ENCODE results near the gene KCNH1.

KCNH1 gene

DNA sequence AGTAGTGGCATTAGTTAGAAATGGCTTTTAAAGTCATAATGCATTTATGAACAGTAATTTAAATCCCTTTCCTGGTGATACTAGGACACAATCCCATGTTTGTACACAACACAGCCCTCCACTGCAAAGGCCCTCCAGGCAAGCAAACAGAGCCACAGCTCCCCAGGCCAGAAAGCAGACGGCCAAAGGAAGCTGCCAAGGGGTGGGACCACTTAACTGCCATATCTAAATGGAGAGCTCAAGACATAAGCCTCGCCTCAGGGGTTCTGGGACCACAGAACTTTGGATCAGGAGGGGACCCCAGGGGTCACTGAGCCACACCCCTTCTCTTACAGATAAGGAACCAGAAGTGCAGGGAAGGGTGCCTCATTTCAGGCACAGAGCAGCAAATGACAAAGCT, 189.7 kb downstream of the KCNH1 start:
- no peak for DNase-seq
- intact Hi-C loops (cut with DNase I), result loop anchor here (10.0 kb wide), 1 partner anchor 349 kb away; no protein-coding TSS in a partner anchor

DNA sequence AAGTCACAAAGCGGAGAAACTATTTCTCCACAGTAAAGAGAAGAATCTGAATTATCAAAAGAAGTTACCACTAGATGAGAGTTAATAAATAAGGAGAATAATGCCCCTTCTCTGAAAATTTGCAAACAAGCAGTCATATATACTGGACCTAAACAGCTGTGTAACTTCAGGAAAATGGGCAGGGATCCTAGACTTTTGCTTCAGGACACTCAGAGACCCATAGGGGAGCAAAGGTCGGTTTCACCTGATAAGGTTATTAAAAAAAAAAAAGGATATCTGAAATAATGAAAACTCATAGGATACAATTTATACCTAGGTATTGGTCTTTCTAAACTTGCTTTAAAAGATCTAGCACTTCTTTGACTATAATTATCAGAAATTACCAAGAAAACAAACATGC, 191.4 kb downstream of the KCNH1 start:
- intact Hi-C loops (cut with DNase I), result loop anchor here (10.0 kb wide), 1 partner anchor 348 kb away; no protein-coding TSS in a partner anchor
- no peak for DNase-seq

DNA sequence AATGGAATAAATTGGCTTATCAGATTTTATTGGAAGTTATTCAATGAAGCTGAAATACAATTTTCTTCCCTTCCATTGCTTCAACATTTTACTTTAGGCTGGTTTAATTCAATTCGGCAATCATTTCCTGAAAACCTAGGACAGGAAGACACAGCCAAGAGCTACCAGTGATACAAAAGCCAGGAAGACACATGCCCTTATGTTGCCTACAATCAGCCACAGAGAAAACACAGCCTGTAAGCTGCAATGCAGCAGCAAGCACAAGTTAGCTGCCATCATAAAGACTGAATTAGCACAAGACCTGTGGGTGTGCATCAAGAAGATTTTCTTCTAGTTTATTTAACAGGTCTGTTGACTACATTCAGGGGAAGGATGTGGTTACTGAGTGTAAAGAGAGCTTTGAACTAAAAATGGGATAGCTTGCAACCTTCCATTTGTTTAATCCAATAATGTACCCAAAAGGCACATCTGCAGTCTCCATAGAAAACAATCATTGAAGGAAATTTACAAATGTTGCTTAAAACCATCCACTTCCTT, 193.8 kb downstream of the KCNH1 start:
- no peak for DNase-seq
- intact Hi-C loops (cut with DNase I), result loop anchor here (10.0 kb wide), 1 partner anchor 345 kb away; no protein-coding TSS in a partner anchor

DNA sequence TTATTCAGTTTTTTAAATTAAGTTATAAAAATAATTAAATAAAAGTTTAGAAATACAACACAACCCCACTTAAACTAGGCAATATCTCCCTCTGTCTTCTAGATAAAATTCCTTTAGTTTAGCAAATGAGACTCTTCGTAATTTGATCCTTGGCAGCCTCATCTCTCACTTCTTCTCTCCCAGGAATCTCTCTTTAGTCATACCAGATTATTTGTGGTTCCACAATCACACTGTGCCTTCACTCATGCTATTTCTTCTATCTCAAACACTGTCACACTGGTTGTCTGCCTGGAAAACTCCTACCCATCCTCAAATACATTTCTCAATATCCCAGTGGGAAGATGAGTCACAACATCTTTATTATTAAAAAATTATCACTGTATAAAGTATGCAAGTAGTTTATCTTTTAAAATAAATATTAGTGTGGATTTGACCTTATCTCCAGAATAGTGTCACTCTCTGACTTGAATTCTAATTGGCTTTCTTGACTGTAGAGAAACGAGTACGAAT, 195.5 kb downstream of the KCNH1 start:
- no peak for DNase-seq
- intact Hi-C loops (cut with DNase I), result no loop called here

DNA sequence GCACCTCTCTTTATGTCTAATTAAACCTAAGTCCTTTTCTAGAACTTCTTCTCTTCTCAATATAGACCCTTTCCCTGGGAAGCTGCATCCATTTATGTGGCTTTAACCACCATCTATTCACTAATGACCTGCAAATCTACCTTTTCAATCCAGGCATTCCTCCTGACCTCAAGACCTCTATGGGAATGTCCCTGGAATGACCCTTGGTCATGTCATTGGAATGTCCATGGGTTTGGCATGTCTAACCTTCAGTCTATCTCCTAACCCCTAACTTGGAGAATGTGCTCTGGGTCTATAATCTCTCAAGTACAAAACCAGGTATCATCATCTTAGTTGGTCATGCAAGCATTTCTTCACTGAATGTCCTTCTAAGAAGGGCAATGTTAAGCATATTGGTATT, 196.1 kb downstream of the KCNH1 start:
- DNase-seq, result no peak
- intact Hi-C loops (cut with DNase I), result no loop called here

DNA sequence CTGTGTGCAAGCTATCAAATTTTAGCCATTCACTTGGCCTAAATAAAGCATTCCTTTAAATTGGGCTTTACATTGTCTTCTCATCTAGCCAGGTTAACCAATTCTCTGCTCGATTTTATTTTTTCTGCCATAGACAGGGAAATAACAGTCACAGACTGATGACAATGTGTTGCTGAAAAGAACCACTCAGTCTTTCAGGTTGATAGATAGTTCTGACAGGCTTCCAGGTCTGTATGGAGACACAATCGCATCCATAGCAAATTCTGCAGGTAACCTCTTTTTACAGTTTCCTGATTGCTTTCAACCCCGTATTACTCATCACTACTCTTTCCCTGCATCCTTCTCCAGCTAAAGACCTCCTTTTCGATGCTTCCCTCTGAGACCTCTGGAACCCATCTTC, 198.0 kb downstream of the KCNH1 start:
- no peak for DNase-seq
- intact Hi-C loops (cut with DNase I), result no loop called here

DNA sequence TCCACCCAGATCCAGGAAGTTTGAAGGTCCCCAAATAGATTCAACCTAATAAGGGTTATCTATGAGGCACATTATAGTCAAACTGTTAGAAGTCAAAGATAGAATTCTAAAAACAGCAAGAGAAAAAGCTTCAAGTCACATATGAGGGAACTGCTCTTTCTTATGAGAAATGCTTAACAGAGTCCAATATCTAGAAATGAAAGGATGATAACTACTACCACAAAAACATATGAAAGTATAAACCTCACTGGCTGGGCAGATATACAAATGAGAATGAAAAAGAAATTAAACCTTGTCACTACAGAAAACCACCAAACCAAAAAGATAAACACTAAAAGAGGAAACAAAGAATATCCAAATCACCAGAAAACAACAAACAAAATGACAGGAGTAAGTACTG, 201.8 kb downstream of the KCNH1 start:
- DNase-seq, result no peak
- intact Hi-C loops (cut with DNase I), result no loop called here

DNA sequence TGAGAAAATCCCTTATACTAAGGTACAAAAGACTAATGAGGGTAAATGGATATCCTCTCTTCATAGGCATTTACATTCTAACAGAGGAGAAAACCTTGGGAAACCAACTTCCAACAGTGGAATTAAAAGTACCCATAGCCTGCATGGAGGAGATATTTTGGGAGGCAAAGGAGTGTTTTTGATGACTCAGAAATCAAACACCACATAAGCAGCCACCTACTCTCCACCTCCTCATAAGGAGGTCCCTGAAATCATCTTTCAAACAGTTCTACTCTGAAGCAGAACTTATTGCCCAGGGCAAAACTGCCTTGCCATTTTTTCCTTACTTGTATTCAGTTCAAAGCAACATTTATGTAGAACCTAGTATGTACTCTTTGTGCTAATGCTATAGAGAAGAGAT, 211.3 kb downstream of the KCNH1 start:
- intact Hi-C loops (cut with DNase I), result no loop called here
- DNase-seq, result peak in 8 of 42 donors; percentile 17 to 68 (median 50)

DNA sequence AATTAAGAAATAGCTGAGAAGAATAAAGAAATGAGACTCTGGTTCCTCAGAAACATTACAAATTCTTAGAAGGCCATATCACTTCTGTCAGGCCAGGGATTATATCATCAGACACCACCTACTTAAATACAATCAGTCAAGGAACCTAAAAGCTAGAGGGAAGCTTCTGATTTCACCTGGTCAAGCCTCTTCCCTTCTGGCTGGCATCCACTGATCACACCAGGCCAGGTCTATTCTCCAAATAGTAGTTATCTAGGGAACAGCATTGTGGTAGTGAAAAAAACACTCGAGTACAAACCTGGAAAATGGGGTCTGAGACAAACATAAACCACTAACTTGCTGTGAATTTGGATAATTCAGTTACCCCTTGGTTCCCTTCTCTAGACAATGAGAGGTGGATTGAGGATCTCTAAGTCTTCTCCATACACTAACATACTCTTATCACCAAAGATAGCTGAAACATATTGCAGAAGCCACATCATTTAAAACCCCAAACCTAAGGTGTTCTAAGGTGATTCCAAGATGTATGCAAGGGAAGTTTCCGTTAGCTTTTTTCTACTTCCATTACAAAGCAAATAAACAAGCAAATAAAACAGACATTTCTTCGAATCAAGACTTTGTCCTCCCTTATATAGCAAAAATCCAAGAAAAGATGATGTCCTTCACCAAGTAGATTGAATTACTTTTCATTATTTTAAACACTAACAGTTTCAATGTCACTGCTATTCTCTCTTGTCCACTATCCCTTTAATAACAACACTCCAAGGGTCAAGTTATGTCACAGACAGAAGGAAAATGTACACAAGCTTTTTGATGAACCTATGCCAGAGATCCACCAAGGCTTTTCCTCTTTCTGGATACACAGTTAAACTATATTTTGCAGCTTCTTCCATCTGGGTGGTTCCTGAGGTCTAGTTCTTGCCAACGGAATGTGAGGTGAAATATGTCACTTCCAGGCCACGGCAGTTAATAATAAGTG, 212.9 kb downstream of the KCNH1 start:
- intact Hi-C loops (cut with DNase I), result no loop called here
- DNase-seq, result no peak

DNA sequence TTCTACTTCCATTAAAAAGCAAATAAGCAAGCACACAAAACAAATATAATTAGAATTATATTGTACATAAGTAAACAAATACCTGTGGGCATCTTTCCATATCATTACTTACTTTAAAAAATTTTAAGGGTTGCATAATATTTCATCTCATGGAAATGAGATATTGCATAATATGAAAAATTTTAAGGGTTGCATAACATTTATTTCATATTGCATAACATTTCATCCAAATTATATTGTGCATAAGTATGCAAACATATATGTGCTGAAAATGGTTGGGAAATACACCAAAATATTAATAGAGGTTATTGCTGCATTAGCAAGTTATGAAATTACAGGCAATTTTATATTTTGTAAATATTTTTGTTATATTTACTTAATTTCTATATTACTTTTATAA, 213.7 kb downstream of the KCNH1 start:
- DNase-seq, result no peak
- intact Hi-C loops (cut with DNase I), result no loop called here

DNA sequence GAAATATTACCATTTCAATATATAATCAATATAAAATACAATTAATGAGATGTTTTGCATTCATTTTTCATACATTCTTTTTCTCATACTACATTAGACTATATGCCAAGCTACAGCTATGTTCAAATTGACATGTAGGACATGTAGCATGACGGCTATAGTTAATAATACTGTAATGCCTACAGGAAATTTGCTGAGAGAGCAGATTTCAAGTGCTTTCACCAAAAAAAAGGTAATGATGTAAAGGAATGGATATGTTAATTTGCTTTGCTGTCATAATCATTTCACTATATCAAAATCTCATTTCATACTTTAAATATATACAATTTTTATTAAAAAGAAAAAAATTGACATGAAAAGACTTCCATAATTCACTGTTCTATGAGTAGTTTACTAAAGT, 215.1 kb downstream of the KCNH1 start:
- no peak for DNase-seq
- intact Hi-C loops (cut with DNase I), result no loop called here

DNA sequence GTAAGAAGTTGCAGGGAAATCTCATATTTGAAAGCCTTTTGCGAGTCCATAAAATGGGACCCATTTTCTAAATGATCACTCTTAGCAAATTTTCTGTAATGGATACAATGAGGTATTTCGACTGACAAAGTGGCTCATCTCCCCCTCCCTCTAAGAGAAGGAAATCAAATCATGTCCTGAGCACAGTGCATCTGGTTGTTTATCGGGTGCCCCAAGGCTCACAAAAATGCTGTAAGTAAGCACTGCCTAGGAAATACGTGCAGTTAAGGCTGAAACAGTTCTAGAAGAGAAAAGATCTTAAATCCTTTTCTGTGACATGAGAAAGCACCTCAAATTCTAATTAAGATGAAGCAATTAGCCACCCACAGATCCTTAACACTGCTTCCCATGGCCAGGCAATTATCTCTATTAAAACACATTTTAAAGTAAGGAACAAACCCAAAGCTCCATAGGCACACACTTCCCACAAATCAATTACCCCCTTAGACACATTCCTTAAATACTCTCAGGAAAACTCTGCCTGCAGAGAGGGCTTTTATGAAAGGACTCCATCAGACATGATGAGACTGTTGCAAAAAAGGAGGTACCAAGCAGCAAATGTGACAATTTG, 216.3 kb downstream of the KCNH1 start:
- intact Hi-C loops (cut with DNase I), result no loop called here
- no peak for DNase-seq

DNA sequence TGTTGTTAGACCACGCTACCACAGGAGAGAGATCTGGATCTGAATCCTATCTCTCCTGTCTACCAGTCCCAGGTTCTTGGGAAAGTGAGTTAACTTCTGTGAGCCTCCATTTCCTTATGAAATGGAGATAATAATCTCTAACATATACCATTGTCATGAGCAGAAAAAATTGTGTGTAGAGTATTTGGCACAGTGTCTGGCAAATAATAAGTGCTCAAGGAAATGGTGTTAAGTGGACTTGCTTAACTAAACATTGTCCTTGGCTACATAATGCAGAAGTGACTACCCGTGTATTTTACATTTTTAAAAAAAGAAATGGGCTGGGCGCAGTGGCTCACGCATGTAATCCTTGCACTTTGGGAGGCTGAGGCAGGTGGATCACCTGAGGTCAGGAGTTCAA, 217.4 kb downstream of the KCNH1 start:
- intact Hi-C loops (cut with DNase I), result no loop called here
- DNase-seq, result no peak

DNA sequence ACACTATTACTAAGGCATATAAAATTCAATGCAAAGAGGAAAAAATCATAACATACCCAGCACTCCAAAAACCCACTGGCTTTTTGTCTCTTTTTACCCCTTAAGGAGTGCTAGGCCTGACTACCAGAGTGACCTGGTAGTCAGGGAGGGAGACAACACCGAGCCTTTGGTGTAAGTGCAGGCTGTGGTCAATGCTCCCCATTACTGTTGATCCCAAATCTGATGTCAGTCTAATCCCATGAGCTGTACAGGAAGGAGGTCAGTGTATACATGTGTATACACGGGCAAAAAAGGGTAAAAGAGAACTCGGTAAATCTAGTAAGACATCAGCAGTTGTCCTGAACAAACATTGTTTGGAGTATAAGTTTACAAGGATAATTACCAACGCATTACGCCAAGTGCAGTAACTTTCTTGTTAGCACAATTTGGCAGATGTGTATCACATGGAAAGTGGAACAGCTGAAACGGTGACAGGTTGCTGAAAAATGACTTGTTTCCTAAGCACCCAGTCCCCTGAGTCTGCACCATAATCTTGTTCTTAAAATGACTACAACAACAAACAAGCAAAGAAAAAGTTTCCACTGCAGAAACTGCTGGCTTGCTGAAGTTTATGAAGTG, 217.9 kb downstream of the KCNH1 start:
- intact Hi-C loops (cut with DNase I), result no loop called here
- no peak for DNase-seq

DNA sequence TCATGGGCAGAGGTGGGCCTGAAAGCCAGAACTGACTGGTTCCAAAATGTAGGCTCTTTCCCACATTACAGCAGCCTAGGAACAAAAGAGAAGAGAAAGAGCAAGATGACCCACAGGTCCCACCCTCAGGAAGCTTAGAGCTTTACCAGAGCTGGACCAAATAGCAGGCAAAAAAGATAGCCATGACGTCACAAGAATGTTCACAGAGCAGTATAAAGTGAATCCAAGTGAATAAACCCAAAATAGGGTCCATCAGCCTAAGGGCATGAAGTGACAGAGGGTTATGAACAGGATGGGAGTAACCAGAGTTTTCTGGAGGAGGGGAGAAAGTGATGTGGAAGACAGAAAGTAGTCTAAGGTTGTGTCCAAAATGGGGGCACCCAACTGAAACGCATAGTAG, 221.2 kb downstream of the KCNH1 start:
- DNase-seq, result no peak
- intact Hi-C loops (cut with DNase I), result no loop called here

DNA sequence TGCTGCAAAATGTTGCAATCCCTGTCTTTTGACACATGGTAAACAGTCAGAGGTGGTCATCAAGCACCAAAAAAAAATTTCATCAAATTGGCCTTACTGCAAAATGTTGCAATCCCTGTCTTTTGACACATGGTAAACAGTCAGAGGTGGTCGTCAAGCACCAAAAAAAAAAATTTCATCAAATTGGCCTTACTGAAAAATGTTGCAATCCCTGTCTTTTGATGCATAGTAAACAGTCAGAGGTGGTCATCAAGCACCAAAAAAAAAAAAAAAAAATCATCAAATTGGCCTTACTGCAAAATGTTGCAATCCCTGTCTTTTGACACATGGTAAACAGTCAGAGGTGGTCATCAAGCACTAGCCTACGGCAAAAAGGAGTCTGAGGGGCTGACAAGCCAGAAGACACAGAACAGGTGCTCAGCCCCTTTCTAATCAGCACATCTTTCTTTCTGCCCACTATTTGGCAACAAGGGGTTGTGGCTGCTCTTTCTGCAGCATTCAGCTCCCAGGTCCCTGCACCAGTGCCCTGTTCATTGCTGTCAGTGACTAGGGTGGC, 223.8 kb downstream of the KCNH1 start:
- intact Hi-C loops (cut with DNase I), result no loop called here
- no peak for DNase-seq

DNA sequence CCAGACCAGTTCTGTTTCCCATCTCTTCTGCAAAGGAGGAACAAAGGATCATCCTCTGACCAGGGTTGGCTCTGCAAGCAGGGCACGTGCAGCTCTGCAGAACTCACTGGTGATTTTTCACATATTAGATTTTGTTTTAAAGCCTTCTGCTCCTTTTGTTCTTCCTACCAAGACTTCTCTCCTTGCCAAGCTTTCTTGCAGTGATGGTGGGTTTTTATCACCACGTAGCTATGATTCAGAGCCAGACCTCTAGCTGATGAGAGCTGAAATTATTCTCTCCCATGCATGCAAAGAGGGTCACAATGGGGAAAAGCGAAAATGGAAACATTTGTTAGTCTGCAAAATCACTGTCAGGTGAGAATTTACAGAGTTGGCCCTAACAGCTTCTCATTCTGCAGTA, 225.2 kb downstream of the KCNH1 start:
- intact Hi-C loops (cut with DNase I), result no loop called here
- DNase-seq, result peak in 1 of 42 donors; percentile 15

DNA sequence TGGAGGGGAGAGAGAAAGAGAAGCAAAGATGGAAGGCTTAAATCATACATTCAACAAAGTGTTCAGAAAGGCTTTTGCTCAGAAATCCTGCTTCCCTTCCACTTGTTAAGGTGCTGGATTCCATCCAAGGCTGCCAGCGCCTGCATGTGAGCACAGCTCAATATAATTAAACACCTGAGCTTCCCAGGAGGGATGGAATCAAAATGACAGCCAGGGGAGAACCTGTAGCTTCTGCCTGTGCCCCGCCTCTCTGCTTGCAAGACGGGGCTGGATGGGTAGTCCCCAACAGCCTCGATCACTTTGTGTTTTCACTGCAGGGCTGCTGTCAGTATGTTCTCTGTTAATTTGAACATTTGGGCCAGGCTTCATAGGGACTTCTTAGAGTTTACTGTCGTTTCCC, 225.7 kb downstream of the KCNH1 start:
- intact Hi-C loops (cut with DNase I), result no loop called here
- DNase-seq, result peak in 30 of 42 donors; percentile 10 to 77 (median 40)

DNA sequence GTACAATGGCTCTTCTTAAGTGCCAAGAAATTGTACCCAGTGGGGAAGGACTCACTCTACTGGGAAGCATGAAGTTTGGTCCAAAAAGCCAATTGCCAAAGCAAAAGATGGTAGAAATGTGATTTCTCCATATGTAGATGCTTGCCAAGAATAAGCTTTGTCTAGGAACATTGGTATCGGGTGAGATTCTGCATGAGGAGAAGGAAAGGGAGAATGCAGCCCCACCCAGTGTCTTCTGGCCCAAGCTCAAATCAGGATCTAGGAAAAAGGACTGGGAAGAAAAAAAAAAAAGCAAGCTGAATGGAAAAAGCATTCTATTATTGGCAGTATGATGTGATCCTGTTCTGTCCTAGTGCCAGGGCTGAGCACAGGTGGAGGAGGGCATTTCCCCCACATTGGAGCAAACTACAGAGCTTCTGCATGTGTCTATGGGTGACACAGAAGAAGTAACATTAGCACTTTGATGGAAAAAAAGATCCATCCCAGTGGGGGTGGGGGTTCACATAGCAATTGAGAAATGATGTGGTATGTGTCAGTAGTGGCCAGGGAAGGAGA, 226.6 kb downstream of the KCNH1 start:
- peak in 28 of 42 donors; percentile 10 to 82 (median 42) for DNase-seq
- intact Hi-C loops (cut with DNase I), result no loop called here

Data from head of caudate nucleus (tissue), 42 donors.